Transverse colon (tissue), 3 donors: ENCODE results near the gene ATL2.

Source experiments
- CTCF ChIP-seq, 5 experiments: fragments of 200-600 bp in 3 of 5; fragments of 450-650 bp in 2 of 5; sonication (generic) in 3 of 5; IDR thresholded peaks; 1 replicate in 2 of 5; 2 replicates in 3 of 5; pipeline ENCODE4 v1.5.1; 2016 to 2017; ENCODE audit warnings: antibody characterized with exemption in 5 of 5, inconsistent platforms in 3 of 5, mild to moderate bottlenecking in 2 of 5, moderate library complexity in 1 of 5
- EP300 ChIP-seq: sonication (generic); formaldehyde crosslinking; IDR thresholded peaks from one replicate; pipeline ENCODE4 v1.6.1; 2017; ENCODE audit warnings: antibody characterized with exemption, low read depth
- POLR2A ChIP-seq: fragments of 450-650 bp; IDR thresholded peaks from one replicate; pipeline ENCODE4 v1.6.1; 2016; ENCODE audit warnings: antibody characterized with exemption, mild to moderate bottlenecking, moderate library complexity

DNA sequence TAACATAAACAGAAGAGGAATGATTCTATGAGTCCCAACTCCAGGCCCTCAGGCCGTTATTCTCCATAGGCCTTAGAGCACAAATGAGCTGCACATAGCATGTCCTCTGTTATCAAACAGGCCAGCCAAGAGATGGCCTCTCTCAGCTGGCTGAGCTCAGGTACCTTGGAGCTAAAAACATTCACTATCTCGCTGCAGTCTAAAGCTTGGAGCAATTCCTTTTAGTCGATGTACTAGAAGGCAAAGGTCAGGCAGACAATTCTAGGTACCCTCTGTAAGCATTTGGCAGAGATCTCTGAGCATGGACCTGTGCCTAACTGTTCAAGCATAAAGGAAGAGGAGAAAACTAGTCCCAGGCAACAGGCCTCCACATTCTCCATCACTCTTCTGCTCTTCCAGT, 38.0 kb upstream of the ATL2 start:
- TF ChIP-seq EP300 (no peak), CTCF (IDR thresholded peaks at IDR 0.05) (no peak), POLR2A (no peak)
